Activated naive CD4-positive, alpha-beta T cell treated with anti-CD3 and anti-CD28 coated beads, Interleukin-2, amount 10 ng/mL, durations not matched to agents 5 hours and 36 hours (primary cell): ENCODE data around the gene MS4A12. TPM values are rescaled to one million over a fixed set of nuclear protein-coding genes. Genes with fewer than 3 reads are reported as not detected.

ENCODE experiments used
- total RNA-seq, 2 experiments: library from RNA; stranded (reverse); gene quantifications; one replicate each; pipeline ENCODE4 v1.2.3, GENCODE V29; 2021

Gene MS4A12
- not detected for total RNA-seq

GRCh38 chr11:60492488-60493009, at the start of gene MS4A12:
Gene MS4A12 (plus strand): TSS chr11:60492778. CDS start chr11:60497319, 4,541 bp downstream.

GRCh38 chr11:60455531-60456042, 37.0 kb upstream of the MS4A12 start, which contains the start of gene MS4A1:
Gene MS4A1 (plus strand): TSS chr11:60455847. CDS start chr11:60462375, 6,528 bp downstream.

DNA sequence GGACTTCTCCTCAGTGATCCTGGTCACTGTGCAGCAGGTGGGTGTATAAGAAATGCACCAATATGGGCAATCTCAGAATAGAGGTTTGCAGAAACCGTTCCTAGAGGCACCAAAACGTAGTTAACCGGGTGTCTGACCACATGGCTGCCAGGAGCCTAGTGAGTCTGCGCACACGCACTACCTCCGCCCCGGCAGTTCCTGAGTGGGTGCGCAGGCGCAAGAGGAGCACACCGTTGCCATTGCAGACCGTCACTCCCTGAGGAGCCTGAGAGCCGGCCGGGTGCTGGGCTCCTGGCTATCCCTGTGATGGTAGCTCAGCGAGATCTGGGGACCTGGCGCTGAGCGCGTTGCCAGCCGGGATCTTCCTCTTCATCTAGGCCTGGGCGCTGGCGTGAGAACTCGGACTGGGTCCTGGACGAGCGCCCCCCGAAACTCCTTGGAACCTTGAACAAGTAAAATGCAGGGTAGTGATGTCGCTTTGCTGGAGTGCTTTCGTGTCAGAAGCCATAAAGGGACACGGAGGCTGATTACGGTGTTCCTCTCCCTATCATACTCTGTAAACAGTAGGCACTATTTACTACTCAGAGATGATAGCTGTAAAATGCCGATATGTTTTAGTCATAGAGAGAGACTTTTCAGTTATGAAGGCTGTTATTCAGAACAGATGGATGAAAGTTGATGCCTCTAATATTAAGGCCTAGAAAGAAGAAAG, 22.7 kb downstream of the MS4A12 start, which contains the start of gene MS4A13:
MS4A13 (plus strand) TSS at position 249 of the 712 bp plus-strand sequence. CDS start 2,692 bp downstream, outside the sequence.

Other genes starting within 250 kb of the MS4A12 start
- gene MS4A4E, start 249.6 kb upstream of the MS4A12 start, total RNA-seq, result not detected
- not detected for gene MS4A4A, start 212.1 kb upstream of the MS4A12 start, total RNA-seq
- gene MS4A6E, start 165.5 kb upstream of the MS4A12 start, total RNA-seq, result not detected
- gene MS4A7, start 114.2 kb upstream of the MS4A12 start, total RNA-seq, result not detected
- gene MS4A14, start 96.3 kb upstream of the MS4A12 start, total RNA-seq, result not detected
- gene MS4A5, start 63.2 kb upstream of the MS4A12 start, total RNA-seq, result not detected
- 1 to 10 TPM in 1 of 2 experiments, under 1 TPM in 1; 0.41 to 1.0 TPM for gene MS4A1, start 36.9 kb upstream of the MS4A12 start, total RNA-seq
- gene MS4A13, start 22.6 kb downstream of the MS4A12 start, total RNA-seq, result not detected
- gene MS4A8, start 206.8 kb downstream of the MS4A12 start, total RNA-seq, result not detected
- gene MS4A18, start 231.9 kb downstream of the MS4A12 start, total RNA-seq, result not detected